Right renal pelvis (tissue), 4 donors: ENCODE data around the gene EZR. TPM values are rescaled to one million over a fixed set of nuclear protein-coding genes. Genes with fewer than 3 reads are reported as not detected.

Experiments used
- DNase-seq, 4 donors: peaks; one replicate each; pipeline ENCODE4 v3.0.0-alpha.2; 2013; ENCODE audit warnings: low read depth in 4 of 4, low spot score in 3 of 4, missing footprints in 1 of 4
- polyA plus RNA-seq, 4 donors: library from polyadenylated mRNA; unstranded; fragments of 120-200 nt; gene quantifications; one replicate each; pipeline ENCODE4 v1.2.1, GENCODE V29; 2013; ENCODE audit not compliant: insufficient read length in 4 of 4

Gene EZR
- polyA plus RNA-seq, 4 donors = 260 to 274 (median 264) TPM

DNA sequence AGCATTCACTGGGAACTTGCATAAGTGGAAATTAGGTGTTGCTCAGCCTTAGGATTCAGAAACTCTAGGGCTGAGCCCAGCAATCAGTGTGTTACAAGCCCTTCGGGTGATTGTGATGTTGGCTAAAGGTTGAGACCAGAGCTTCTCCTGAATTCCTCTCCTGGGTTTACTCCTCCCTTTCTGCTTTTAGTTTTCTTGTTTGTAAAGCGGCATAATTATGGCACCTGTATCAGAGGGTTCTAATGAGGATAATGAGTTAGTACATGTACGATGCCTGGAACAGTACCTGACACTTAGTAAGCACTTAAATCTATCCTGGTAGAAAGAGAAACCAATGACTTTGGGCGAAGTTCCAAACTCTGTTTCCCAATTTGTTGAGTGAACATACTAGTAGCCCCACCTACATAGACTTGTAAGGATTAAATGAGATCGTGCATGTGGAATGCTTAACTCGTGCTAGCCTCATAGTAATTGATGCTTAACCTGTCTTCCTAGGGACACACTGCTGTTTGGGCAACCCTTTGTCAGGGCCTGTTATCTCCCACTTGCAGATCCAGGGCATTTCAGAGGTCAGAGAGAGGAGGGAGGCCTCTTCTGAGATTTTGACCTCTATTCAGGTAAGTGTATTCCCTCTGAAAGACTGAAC is 932 bp upstream of the EZR start:
- no peak for DNase-seq

DNA sequence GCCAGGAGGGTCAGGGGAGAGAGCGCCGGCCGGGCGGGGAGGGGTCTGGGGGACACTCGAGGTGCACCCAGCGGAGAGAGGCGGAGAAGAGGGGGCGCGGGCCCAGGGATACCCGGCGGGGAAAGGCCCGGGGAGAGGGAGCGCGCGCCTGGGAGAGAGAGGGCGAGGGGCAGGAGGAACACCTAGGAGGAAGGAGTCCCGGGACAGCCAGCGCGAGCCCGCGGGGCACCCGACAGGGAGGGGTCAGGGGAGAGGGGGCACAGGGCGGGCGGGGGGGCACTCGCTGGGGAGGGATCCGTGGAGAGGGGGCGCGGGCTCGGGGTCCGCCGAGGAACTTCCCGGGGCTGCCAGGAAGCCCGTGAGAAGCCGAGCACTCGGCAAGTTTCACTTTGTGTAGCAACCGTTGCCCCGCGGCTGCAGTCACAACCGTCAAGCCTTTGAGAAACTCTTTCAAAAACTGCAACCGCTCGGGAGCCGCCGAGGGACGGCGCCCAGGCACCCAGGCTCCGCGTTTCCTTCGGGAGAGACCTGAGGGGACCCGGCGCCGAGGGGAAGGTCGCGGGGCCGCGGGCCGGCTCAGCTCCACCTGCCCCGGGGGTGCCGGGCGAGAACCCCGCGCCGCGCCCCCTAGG is 471 bp downstream of the EZR start:
- no peak for DNase-seq

DNA sequence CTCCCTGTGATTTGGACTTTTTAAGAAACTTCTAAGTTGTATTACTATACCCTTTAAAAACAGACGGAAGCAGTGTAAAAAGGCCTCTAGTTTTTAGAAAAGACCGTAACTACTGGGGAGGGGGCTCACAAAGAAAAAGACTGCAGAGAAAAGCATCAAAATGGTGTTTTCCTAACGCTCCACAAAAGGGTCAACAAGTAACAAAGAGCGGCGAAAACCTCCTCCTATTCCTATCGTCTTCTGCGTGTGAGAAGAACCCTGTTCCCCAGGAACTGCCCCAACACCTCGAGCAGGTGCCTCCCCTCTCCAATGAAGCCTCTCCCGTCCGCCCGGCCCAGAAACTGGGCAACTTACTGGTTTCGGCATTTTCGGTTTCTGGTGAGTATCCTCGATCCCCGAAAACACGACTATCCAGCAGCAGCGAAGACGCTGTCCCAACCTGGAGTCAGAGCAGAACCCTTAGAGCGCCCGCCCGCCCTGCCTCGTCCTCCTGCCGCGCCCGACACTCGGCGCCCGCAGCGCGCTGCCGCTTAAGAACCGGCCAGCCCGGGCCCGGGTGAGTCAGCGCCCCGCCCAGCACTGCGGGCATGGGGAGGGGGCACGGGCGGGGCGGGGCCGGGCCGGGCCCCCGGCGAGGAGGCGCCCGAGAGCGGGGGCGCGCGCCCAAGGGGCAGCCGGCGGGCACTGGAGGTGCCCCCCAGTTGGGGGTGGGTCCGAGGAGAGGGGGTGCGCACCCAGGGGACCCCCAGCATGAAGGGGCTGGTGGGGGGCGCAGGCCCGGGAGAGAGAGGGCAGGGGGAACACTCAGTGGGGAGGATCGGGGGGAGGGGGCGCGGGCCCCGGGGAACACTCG is 1.2 kb downstream of the EZR start:
- no peak for DNase-seq

DNA sequence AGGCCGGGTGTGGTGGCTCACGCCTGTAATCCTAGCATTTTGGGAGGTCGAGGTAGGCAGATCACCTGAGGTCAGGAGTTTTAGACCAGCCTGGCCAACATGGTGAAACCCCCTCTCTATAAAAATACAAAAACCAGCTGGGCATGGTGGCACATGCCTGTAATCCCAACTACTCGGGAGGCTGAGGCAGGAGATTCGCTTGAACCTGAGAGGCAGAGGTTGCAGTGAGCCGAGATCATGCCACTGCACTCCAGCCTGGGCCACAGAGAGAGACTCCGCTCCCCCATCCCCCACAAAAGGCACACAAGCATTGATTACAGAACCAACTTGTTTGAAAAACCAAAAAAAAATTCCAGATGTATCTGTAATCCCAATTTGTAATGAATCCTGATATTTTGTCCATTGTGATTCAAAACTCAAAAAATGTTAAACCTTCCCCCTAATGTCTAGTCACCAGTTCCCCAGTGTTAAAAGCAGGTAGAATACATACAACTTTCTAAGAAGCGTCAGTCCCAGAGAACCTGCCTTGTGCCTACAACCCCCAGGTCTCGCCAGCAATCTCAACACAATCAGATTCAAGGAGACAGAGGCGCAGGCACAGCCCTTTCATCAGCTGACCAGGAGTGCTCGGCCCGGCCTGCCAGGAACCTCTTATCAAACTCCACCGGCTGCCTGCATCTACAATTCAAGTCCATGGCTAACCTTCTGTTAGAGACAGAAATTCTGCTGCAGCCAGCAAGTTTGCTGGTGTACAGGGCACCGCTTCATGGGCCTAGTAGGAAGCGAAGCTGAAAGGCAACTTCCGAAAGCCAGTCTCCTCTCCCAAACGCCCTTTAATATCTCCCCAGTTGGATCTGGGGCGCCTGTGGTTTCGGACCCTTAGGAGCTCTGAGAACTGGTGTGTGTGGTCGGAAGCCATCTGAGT is 2.1 kb downstream of the EZR start:
- DNase-seq = no peak

DNA sequence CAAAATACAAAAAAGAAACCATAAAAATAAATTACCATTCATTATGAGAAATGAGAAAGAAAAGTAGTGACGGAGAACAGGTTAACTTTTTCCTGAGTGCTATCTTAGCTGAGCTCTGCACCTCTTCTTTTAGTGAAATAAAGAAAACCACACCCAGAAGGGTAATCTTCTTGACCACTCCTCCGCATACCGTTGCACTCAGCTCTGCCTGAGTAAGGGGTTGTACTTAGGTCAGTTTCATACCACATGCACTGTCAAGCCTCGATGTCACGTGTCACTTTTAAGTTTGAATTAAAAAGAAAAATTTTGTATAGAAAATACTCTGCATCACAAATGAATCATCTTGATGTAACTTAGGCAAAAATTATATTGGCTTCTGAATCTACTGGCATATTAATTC is 2.8 kb downstream of the EZR start:
- DNase-seq = no peak

DNA sequence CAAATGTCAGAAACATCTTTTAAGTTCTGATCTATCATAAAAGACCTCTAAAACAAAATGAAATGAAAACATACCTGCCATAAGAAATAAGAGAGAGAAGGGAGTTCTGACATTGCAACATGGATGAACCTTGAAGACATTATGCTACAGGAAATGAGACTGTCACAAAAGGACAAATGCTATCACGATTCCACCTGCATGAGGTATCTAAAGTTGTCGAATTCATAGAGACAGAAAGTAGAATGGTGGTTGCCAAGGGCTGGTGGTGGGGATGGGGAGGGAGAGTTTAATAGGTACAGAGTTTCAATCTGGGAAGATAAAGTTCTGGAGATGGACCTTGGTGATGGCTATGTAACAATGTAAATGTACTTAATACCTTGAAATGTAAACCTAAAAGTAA is 3.3 kb downstream of the EZR start:
- DNase-seq = no peak

DNA sequence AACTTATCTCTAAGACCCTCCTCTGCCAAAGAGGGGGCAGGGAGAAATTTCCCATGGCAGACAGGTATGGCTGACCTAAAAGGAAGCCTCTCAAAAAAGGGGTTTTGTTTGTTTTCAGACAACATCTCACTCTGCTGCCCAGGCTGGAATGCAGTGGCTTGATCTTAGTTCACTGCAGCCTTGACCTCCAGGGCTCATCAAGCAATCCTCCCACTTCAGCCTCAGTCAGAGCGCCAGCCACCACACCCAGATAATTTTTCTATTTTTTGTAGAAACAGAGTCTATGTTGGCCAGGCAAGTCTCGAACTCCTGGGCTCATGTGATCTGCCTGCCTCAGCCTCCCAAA is 3.8 kb downstream of the EZR start:
- DNase-seq = no peak

DNA sequence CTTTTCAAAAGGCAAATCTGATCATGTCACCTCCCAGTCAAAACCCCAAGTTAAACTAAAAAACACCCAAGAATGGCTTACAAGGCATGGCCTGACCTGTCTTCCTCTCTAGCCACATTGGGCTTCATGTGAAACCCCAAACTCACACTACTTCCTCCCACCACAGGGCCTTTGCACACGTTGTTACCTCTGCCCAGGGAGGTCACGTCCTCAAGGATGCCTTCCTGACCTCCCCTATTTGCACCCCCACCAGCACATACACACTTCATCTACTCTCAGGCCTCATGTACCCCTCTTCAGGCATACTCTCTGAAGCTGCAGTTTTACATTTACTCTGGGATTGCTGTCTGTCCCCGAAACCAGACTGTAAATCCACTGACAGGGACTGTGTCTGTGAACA is 6.1 kb downstream of the EZR start:
- DNase-seq = no peak

DNA sequence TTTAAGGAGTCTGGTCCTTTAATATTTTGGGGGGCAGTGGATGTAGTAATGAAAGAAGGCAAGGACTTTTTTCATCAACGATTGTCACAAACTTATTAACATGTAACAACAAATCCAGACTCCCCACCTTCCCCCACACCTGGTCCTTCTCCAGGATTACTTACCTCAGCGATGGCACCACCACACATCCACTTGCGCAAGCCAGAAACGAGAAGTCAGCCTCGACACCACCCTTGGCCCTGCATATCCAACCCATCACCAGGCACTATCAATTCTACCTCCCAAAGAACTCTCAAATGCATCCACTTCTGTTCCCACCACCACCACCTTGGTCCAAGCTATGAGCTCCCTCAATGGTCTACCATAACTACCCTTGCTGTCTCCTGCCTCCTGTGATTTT is 6.6 kb downstream of the EZR start:
- DNase-seq = no peak

DNA sequence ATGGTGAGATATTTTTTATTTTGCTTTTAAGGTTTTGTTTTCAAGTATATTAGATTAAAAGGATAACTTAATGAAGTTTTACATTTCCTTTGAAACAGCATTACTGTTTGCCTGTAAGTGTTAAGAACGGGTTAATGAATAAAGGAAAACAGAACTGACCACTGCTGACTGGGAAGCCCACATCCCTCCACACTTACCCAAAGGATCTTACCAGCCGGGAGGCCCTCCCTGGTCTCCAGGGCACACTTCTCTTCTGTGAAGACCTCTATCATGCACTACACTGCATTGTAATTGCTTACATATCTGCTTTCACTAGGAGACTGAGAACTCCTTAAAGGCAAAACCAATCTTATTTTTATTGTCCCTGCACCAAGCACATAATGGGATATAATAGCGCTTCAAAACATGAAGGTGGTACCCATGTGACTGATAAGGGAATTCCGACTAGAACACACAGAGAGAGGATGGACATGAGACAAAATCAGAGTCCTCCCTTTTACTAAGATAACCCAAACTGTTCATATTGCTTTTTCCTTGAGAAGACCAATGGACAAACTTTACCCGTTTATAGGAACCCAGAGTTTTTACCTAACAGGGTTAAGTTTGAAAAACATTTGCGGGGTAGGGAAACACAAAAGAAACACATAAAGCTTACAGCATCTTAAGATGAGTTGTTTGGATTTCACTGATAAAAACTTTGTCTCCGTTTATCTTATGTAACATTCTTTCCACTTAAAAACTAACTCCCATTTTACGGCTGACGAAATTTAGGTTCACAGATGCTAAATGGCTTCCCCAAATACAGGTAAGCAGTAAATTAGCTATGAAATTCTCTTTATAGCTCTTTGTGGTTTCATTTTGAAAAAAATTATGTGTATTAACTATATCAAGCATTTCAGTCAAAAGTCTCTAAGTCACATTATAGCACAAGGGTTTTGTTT is 8.7 kb downstream of the EZR start:
- DNase-seq = no peak

DNA sequence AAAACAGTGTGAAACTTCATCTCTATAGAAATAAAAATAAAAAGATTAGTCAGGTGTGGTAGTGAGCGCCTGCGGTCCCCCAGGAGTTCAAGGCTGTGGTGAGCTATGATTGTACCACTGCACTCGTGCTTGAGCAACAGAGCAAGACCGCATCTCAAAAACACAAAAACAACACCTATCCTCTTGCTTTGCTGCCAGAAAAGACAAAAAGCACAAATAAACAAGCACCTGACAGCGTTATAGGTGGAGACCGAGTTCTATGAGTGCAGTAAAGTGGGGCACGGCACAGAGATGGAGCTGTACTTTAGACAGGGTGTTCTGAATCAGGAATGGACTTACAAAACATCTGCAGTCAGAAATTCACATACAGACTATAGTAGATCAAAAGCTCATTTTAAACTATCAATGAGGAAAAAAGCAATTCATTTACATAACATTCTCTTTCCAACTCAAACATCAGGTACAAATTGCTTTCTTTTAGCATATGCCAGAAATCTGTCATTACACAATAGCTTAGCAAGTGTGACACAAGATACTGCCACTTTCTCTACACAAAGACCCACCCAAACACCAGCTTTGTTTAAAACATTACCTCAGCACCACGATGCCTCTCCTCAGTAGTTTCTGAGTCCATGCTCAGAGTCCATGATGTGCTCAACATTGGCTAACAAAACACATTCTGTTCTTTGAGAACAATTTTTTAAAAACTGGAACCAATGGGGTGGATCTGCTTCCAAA is 10.1 kb downstream of the EZR start:
- no peak for DNase-seq

DNA sequence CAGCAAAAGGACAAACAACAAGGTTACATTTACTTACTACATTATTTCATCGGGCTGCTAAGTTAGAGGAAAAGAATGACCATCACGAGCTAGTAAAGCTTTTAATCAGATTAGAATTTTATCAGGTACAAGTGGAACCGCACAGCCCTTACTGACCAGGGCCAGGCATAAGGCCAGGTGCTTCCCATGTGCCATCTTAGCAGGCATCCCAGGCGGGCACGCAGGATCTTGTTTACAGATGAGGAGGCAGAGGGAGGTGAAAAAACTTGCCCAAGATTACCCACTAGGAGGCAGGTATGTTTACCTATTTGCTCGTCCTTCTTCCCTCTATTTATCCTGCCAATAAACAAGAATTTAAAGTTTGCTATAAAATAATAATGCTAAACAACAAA is 10.7 kb downstream of the EZR start:
- no peak for DNase-seq

DNA sequence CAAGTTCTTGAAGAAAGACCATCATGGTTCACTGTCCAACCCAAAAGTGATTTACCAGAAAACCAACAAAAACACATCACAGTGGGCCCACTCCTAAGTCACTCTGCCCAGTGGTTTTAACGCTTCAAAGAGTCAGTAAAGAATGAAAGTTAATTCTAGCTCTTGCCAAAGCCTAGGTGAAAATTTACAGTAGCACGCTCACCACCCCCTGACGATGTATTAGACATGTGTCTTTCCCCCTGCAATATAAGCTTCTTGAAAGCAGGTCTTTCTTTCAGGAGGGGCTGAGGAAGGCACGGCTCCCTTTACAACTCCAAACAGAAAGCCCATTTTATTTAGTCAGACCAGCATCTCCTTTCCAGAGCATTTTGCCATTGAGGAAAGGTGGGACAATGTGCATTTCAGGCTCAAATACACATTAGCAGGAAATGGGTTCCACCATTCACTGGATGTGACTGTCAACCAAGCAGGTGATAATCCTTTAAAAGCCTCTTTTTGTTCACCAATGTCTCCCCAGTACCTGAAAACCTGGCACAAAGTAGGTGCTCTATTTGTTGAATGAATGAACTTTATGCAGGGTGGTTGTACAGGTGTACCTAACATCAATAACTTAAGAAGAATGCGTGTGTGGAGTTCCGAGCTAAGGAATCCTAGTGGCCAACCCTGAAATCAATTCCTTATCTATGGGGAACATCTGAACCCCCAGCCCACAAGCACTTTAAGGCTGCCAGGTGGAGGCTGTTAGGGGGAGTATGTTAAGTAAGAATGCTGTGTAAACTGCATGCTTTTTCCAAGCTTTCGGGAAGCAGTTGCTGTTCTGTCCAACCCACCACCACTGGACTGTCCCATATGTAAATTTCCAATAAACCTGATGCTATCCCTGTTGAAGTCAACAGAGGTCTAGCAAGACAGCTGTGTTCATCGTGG is 11.4 kb downstream of the EZR start:
- DNase-seq = no peak

DNA sequence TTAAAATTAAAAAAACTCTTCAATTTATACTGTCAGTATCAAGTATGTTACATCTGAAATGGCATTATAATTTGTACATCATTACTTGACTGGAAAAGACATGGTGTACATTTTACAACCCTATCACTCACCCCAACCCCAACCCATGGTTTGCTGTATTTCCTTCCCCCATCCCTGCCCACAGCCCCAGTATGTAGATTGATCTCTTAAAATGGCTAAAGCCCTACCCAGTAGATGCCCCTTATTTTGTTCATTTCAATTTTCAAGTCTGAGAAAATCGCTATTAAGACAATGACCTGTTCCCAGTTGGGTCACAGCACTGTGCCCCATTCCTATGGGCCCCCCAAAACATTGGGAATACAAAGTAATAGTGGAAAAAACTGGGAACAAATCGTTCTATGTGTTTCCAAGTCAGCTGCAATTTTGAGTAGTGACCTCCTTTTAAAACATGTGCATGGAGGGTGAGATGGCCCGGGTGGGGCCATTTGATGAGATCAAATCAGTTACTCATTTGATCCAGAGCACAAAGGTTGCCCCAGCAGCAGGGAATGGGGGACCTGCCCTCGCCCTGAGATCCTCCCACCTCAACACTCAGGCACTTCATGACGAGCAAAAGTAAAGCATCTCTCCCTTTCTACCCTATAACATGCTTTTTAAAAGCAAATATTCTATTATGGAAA is 13.3 kb downstream of the EZR start:
- no peak for DNase-seq

DNA sequence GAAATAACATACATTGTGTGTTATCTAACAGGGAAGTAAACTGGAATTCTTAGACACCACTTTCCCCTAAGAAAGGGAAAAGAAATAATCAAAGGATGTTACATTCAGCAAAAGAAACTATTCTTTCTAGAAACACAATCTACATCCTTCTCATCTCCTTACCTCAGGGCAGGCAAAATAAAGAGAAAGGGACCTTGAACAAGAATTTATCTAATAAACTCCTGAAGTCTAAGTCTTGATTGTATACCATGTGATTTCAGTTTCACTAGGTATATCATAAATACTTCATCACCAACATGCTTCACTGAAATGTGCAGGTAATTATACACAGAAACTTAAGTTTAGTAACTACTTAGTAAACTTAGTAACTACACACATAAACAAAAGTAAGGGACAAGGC is 15.0 kb downstream of the EZR start:
- no peak for DNase-seq

DNA sequence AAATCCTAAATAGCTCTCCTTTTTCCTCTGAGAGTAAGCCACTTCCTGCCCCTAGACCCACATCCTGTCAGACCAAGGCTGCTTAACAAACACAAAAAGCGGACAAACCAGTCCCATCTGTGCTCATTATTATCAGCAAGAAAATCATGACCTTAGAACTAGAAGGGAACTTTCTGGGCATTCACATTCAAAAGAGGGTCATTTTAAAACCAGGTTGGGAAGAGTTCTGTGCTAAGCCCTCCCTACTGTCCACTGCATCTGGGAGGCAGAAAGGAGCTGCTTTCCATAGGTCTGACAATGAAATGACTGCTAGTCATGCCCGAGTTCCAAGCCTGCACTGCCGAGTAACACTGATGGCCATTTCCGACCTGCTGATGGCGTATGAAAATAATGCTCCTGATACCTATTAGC is 15.4 kb downstream of the EZR start:
- DNase-seq = no peak

DNA sequence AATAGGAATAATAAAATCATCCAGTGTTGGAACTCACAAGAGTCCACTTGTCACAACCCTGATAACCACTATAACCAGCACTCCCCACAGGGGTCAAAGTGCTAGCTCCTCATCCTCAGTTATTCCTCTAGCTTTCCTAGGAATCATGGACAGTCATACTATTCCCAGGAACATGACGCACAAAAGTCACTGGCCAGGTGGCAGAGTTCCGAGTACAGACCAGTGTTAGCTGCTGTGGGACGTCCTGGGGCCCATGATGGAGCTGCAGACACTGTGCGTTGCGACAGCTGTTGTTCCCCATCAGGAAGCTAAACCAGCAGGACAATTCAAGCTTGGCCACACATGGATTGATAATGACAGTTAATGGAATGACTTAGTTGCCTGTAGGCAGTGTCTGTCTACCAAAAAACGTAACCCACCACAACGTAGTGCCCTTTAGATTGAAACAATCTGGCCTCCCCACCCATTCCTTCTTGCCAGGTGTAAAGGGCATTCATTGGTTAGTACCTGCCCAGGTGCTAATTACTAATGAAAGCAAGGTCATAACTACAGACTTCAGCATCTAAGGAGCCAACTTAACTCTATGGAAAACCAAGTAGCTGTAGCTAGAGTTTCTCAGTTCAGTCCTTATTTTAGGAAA is 17.4 kb downstream of the EZR start:
- no peak for DNase-seq
